CD4-positive, alpha-beta T cell treated with Interleukin-15 for 1 hour (primary cell): ENCODE measurements around the gene TMA7.
"Not testable (repeated sequence)": the region's sequence is repeated elsewhere in the genome, so short reads cannot be mapped to it uniquely, and the experiment has no call there.

Experiments used
- DNase-seq: peaks from one replicate; pipeline ENCODE4 v3.0.0-alpha.2; 2020

Gene TMA7

DNA sequence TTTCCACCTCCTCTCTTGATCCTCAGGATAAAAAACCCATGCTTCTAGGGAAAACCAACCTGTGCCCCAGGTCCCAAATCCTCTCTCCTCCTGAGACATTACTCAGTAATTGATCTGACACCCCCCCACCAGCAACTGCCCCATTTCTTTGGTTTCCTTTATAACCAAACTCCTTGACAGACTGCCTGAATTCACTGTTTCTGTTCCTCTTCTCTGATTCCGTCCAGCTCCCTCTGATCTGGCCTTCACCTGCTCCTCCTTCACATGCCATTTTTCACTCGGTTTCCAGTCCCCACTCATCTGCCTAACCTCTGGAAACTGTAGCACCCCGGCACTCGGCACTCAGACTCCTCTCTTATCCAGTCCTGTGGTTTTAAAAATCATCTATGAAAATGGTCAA lies 2.2 kb upstream of the TMA7 start:
- DNase-seq = no peak

DNA sequence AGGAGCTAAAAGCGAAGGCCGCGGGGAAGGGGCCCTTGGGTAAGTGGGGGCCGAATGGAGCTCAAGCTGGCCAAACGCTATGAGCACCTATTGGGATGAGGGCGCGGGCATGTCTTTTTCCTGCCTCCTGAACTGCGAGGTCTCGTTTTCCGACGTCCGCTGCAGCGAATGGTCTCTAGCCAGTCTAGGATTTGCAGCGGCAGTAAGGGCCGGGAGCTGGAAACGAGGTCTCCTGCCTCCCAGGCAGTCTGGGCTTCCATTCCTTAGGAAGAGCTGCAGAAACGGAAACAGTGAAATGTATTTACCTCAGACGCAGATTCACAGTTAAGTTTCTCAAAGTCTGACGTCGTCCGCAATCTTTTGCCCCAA lies 517 bp downstream of the TMA7 start:
- no peak for DNase-seq

DNA sequence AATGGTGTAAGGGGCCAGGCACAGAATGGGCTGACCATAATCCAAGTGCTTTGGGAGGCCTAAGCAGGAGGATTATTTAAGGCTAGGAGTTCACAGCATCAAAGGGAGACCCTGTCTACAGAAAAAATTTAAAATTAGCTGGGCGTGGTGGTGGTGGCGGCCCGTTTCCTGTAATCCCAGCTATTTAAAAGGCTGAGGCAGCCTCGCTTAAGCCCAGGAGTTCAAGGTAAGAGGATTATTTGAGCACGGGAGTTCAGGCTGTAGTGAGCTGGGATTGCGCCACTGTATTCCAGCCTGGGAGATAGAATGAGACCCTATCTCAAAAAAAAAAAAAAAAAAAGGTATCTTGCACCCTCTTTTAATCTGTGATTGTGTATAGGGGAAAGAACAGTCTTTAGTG lies 1.9 kb downstream of the TMA7 start:
- DNase-seq = no peak

DNA sequence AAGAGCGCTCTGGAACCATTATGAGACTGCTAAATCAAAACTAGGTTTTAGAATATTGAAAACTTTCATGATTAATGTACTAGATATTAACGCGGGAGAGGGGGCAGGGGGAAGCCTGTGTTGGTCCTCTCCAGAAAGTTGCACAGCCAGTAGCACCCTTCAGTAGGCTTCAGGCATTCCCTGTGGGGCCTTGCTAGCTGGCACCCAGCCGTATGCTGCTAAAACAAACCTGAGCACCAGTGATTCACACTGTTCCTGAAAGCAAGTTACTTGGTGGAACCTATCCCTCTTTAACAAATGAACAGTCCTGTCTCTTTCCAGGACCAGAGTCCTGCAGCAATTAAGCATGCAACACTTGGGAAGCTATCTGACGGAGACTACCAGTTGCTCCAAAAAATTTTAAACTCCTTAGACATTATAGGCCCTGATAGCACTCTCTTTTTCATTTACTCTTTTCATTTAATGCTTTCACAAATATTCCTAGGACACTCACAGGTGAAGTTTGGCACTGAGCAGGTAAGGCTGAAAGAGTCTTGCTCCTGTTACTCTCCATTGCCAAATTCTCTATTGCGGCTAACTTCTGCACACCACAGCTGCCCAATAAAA lies 5.3 kb downstream of the TMA7 start:
- no peak for DNase-seq

DNA sequence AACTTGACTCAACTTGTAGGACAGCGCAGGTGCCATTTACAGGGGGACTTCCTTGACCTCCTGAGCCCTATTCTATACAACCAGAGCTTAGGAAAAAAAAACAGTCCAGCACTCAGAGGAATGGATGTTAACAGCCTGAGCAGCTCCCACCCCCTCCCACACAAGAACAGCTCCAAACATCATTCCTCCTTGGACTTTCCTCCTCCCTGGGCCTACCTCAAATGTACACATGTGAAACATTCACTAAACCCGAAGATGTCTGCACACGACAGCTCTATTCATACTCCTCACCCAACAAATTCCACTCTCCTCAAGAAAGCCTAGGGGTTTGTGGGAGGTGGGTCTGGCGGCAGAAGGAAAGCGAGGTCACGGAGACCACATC lies 6.0 kb downstream of the TMA7 start:
- DNase-seq = no peak

DNA sequence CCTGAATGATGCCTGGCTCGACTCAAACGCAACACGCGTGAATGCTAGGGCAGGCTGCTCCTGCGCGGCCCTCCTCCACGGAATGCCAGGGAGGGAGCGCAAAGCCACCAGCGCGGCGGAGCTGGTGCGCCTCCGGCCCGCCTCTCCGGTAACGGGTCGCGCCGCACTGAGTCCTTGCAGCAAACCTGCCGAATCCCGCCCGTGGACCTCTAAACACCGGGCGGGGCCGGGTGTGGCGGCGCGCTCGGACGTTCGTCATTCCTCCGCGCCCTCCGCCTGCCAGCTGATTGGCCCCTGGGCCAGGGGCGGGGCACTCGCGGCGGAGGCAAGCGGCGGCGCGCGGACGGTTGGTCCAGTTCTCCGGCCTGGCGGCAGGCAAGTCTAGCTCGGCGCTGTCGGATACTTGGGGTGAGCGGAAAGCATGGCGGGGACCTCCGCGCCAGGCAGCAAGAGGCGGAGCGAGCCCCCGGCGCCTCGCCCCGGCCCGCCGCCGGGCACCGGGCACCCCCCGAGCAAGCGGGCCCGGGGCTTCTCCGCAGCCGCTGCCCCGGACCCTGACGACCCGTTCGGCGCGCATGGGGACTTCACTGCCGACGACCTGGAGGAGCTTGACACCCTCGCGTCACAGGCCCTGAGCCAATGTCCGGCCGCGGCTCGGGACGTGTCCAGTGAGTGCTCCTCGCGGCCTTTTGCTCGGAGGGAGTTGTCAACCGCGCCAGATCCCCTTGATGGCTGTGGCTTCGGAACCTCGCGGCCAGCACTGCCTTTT lies 6.6 kb downstream of the TMA7 start, which contains the start of gene ATRIP:
Gene ATRIP, plus strand, starts transcription at position 313 of the 769 bp plus-strand sequence. Its CDS starts 109 bp downstream, at position 422.
- peak; percentile 81 for DNase-seq

DNA sequence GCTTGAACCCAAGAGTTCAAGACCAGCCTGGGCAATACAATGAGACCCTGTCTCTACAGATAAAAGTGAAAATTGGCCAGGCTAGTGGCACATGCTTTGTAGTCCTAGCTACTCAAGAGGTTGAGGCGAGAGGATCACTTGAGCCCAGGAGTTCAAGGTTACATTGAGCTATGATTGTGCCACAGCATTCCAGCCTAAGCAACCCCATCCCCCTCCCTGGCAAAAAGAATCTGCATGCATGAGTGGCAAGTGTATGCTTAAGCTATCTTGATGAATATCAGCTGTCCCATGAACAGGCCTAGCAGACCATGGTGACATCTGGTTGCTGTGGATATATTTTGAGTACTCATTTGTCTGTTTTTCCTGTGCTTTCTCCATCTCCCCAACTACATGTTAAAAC lies 11.2 kb downstream of the TMA7 start:
- DNase-seq = no peak

DNA sequence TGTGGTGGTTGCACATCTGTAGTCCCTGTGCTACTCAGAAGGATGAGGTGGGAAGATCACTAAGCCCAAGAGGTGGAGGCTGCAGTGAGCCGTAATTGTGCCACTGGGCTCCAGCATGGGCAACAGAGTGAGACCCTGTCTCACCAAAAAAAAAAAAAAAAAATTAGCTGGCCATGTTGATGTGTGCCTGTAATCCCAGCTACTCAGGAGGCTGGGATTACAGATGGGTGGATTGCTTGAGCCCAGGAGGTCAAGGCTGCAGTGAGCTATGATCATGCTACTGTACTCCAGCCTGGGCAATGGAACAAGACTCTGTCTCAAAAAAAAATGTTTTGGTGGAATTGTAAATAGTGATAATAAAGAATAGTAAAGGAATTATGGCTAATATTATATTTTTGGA lies 16.4 kb downstream of the TMA7 start:
- DNase-seq = no peak

DNA sequence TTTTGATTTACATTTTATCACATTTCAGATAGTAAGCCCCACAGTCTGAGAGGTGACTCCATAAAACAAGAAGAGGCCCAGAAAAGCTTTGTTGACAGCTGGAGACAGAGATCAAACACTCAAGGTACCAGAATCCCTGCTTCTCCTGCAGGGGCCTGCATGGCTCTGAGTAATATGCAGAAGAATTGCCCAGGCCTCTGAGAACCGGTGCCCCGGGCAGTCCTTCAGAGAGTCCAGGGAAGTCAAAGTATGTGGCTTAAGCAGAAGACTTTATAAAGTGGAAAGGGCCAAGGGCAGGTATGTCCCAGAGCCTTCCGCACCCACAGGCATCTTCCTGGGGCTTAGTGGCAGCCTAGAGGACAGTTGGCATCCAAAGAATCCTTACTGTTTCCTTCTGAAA lies 19.3 kb downstream of the TMA7 start:
- DNase-seq = no peak

DNA sequence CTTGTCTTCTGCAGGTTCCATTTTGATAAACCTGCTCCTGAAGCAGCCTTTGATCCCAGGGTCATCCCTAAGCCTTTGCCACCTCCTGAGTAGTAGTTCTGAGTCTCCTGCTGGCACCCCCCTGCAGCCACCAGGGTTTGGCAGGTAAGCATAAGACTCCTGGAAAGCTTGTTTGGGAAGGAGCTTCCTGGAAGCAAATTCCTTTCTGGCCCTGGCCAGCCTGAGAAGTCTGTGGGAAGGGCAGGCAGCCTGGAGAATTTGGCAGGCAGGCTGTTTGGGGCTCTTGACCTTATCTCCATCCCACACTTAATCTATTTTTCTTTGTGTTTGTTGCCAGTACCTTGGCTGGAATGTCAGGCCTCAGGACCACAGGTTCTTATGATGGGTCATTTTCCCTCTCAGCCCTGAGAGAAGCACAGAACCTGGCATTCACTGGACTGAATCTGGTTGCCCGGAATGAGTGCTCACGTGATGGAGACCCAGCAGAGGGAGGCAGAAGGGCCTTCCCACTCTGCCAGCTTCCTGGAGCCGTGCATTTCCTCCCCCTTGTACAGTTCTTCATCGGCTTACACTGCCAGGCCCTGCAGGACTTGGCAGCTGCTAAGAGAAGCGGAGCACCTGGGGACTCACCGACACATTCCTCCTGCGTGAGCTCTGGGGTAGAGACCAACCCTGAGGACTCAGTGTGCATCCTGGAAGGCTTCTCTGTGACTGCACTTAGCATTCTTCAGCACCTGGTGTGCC lies 19.9 kb downstream of the TMA7 start:
- DNase-seq = no peak

DNA sequence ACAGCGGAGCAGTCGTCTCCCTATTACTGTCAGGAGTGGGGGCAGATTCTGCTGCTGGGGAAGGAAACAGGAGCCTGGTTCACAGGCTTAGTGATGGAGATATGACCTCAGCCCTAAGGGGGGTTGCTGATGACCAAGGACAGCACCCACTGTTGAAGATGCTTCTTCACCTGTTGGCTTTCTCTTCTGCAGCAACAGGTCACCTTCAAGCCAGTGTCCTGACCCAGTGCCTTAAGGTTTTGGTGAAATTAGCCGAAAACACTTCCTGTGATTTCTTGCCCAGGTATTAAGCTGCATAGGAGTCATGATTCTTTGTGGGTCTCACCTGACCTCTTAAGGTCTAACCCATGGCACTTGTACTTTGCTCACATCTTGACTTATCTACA lies 20.5 kb downstream of the TMA7 start:
- no peak for DNase-seq

DNA sequence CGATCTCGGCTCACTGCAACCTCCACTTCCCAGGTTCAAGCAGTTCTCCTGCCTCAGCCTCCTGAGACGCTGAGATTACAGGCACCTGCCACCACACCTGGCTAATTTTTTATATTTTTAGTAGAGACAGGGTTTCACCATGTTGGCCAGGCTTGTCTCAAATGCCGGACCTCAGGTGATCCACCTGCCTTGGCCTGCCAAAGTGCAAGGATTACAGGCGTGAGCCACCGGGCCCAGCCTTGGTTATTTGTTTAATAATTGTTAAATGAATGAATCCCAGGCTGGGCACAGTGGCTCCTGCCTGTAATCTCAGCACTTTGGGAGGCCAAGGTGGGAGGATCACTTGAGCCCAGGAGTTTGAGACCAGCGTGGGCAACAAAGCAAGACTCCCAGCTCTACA lies 21.7 kb downstream of the TMA7 start:
- DNase-seq = not testable (repeated sequence)

DNA sequence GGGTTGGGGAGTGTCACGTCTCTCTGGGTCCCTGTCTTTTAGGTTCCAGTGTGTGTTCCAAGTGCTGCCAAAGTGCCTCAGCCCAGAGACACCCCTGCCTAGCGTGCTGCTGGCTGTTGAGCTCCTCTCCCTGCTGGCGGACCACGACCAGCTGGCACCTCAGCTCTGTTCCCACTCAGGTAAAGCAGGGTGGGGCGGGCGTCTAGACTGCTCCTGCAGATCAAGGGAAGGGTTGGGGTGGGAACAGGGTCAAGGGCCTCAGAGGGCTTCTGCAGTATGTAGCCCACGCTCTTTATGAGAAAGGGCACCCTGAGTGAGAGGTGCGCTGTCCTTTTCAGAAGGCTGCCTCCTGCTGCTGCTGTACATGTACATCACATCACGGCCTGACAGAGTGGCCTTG lies 23.6 kb downstream of the TMA7 start:
- DNase-seq = no peak

DNA sequence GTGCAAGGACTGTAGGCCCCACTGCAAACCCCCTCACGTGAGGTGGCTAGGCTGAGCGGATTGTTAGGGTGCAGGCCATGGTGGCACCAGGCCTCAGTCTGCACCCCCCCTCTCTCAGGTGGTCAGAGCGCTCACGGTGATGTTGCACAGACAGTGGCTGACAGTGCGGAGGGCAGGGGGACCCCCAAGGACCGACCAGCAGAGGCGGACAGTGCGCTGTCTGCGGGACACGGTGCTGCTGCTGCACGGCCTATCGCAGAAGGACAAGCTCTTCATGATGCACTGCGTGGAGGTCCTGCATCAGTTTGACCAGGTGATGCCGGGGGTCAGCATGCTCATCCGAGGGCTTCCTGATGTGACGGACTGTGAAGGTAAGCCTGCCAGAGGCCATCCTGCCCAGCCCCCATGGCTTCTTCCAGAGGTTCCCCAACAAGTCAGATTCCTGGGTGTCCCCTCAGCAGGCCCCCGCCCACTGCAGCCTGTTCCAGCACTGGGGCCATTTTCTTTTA lies 24.7 kb downstream of the TMA7 start:
- DNase-seq = no peak

DNA sequence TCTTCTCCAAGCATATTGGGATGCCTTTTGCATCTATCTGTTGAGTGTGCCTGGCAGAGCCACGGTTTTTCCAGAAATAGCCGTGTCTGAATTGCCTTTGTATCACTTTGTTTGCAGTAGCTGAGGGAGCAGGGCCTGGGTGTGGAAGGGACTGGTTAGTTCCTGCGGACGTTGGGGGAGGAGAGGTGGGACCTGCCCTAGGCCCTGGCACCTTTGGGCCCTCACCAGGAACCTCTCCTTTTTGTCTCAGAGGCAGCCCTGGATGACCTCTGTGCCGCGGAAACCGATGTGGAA lies 25.1 kb downstream of the TMA7 start:
- DNase-seq = no peak

DNA sequence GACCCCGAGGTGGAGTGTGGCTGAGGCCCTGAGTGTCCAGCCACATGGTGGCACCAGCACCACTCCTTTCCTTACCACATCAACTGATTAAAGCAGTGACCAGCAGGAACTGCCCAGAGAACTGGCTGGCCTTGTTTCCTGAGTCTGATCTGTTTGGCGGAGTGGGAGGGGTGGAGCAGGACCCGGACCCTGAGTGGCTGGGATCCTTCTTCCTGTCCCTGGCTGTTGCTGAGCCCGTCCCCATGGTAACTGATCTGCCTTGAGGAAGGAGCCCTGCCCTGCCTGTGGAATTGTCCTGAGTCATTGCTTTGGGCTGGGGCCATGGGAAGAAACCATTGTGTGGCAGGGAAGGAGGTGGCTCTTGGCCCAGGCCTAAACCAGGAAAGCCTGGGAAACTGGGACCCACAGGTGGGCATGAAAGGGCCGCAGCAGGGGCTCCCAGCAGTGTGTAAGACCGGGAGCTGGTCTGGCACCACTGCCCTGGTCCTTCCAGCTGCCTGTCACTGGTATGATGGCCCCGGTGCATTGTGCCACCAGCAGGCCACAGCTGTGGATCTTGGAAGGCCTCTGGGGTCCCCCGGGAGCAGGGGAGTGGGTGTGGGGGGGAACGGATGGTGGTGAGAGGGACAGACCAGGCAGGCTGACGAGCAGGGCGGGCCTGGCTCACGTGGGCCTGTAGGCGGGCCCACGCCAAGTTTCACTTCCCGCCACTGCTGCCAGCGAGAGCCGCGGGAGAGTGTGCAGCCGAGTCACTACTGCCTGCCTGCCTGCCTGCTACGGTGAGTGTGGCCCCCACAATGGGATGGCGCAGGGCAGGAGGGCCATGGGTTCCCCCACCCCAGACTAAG lies 25.7 kb downstream of the TMA7 start:
- peak; percentile 92 for DNase-seq

DNA sequence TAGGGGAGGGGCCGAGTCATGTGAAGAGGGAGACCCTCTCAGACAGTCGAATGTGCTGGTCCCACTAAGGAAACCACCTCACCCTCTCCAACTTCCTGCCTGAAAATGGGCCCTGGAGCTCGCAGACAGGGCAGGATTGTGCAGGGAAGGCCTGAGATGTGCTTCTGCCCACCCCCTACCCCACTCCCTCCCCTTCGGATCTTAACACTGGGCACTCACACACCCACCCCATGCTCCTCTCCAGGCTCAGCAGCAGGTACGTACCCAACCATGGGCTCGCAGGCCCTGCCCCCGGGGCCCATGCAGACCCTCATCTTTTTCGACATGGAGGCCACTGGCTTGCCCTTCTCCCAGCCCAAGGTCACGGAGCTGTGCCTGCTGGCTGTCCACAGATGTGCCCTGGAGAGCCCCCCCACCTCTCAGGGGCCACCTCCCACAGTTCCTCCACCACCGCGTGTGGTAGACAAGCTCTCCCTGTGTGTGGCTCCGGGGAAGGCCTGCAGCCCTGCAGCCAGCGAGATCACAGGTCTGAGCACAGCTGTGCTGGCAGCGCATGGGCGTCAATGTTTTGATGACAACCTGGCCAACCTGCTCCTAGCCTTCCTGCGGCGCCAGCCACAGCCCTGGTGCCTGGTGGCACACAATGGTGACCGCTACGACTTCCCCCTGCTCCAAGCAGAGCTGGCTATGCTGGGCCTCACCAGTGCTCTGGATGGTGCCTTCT lies 26.5 kb downstream of the TMA7 start:
- no peak for DNase-seq

DNA sequence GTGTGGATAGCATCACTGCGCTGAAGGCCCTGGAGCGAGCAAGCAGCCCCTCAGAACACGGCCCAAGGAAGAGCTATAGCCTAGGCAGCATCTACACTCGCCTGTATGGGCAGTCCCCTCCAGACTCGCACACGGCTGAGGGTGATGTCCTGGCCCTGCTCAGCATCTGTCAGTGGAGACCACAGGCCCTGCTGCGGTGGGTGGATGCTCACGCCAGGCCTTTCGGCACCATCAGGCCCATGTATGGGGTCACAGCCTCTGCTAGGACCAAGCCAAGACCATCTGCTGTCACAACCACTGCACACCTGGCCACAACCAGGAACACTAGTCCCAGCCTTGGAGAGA lies 27.0 kb downstream of the TMA7 start:
- DNase-seq = no peak

DNA sequence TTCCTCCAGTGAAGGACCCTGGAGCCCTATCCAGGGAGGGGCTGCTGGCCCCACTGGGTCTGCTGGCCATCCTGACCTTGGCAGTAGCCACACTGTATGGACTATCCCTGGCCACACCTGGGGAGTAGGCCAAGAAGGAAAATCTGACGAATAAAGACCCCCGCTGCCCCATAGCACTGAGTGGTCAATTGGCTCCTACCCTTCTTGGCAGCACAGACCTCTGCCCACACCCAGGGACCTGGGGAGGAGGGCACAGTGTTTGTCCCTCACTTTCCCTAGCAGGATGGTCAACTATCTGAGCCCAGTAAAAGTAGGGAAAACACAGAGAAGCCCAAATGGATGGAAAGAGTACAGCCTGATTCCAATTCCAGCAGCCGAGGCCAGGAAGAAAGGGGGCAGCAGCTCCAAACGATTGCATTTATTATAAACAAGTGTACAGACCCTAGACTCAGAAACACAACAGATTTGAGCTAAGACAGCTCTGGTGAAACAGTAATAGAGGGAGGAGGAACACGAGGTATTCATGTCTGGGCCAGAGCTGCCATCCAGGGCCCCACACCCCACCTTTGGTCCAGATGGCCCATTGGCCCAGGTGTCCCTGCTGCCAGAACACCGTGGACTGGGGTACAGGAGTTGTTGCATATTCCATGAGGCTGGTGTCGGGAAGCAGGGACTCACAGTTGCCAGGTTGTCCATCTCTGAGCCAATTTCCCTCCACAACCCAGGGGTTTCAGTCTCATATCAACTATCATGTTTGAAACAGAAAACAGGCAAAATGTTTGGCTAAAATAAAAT lies 27.6 kb downstream of the TMA7 start:
- DNase-seq = no peak

DNA sequence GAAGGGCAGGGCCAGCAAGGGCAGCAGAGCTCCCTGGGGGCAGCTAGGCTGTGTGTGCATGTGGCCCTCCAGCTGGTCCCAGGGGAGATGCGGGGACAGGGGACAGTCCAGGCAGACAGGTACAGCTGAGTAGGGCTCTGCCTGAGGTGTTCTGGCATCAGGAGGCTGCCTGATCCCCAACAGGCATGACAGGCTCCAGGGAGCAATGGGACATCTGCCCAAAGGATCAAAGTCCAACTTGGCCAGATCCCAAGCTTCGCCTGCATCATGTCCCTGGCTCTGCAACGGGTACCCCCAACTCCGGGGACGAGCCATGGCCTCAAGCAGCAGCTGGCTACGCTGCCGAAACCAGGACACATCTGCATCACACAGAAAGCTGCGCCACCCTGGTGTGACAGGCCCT lies 28.3 kb downstream of the TMA7 start:
- DNase-seq = no peak

DNA sequence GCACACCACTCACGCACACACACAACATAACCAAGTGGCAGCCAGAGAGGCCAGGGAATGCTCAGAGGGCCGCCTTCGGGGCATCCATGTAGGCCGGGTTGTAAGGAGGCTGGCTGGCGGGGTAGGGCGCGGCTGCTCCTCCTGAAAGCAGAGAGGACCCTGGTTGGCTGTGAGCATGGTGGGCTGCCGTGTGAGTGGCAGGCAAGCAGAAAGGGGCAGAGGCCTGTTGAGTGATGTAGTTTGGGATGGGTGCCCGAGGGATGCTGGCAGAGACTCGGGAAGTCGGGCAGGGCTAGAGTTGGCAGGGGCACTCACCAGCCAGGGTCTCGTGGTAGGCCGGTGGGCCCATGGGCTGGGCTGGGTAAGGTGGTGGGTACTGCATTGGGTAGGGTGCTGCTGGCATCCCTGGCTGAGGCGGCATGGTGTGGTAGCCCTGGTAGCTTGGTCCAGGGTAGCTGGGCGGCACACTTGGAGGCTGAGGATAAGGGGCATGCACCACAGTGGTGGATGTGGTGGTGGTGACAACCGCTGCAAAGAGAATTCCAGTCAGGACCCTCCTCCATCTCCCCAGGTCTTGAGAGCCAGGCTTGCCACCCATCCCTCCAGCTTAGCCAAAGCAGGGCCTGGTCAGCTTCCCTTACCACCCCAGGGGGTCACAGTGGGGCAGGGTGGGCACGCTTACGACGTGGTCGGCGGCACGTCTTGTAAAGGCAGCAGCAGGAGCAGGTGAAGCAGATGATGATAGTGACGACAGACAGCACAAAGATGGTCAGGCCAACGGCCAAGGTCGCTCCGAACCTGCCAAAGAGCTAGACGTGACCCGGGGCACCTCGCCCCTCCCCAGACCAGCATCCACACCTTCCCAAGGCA lies 29.2 kb downstream of the TMA7 start:
- DNase-seq = no peak
